SU-DHL-6 (cell line): ENCODE measurements around the gene RBMS3.

Experiments used
- CTCF ChIP-seq: fragments of 200-600 bp; sonication (generic); IDR thresholded peaks from one replicate; pipeline ENCODE4 v1.5.1; 2017; ENCODE audit warnings: antibody characterized with exemption, mild to moderate bottlenecking, low read length, moderate library complexity; ENCODE audit not compliant: insufficient read depth, poor library complexity, severe bottlenecking
- EZH2phosphoT487 ChIP-seq: fragments of 200-600 bp; sonication (generic), shearing (Covaris generic); conservative IDR thresholded peaks from 2 replicates; pipeline ENCODE4 v1.6.1; 2018; ENCODE audit warnings: mild to moderate bottlenecking, antibody characterized with exemption, low read length, moderate library complexity, mixed read lengths

- TF ChIP-seq CTCF = no peak
- TF ChIP-seq EZH2phosphoT487 = no peak
Observed at GRCh38 chr3:29826712-29827111, 545.8 kb downstream of the RBMS3 start.
